Parathyroid adenoma (tissue), 2 donors: ENCODE results near the gene ARMC12.

Source experiments
- H2AFZ ChIP-seq: fragments of 300-600 bp; sonication (generic); one replicate; pipeline ENCODE4 v1.7.0; 2017; ENCODE audit warnings: antibody characterized with exemption, mild to moderate bottlenecking
- H3K27ac ChIP-seq: fragments of 300-600 bp; sonication (generic); one replicate; pipeline ENCODE4 v1.7.0; 2017
- H3K27me3 ChIP-seq: fragments of 300-600 bp; sonication (generic); one replicate; pipeline ENCODE4 v1.7.0; 2017; ENCODE audit warnings: low read length; ENCODE audit not compliant: control insufficient read depth, insufficient read depth
- H3K36me3 ChIP-seq: fragments of 300-600 bp; sonication (generic); one replicate; pipeline ENCODE4 v1.7.0; 2017; ENCODE audit warnings: low read length; ENCODE audit not compliant: control insufficient read depth, insufficient read depth
- H3K4me1 ChIP-seq: fragments of 300-600 bp; sonication (generic); one replicate; pipeline ENCODE4 v1.7.0; 2017; ENCODE audit warnings: control low read depth
- H3K4me2 ChIP-seq: fragments of 300-600 bp; sonication (generic); one replicate; pipeline ENCODE4 v1.7.0; 2017; ENCODE audit warnings: low read length
- H3K4me3 ChIP-seq: fragments of 300-600 bp; sonication (generic); one replicate; pipeline ENCODE4 v1.7.0; 2017; ENCODE audit warnings: low read depth, low read length
- H3K79me2 ChIP-seq: fragments of 300-600 bp; sonication (generic); one replicate; pipeline ENCODE4 v1.7.0; 2017; ENCODE audit warnings: control low read depth
- H3K9ac ChIP-seq: fragments of 300-600 bp; sonication (generic); one replicate; pipeline ENCODE4 v1.7.0; 2017; ENCODE audit warnings: mild to moderate bottlenecking
- H3K9me3 ChIP-seq: fragments of 300-600 bp; sonication (generic); one replicate; pipeline ENCODE4 v1.7.0; 2017; ENCODE audit warnings: low read length; ENCODE audit not compliant: control insufficient read depth
- TF ChIP-seq, protein P1 (sequence below): fragments of 300-600 bp; sonication (generic); IDR thresholded peaks from one replicate; pipeline ENCODE4 v1.7.0; 2017; ENCODE audit warnings: antibody characterized with exemption, mild to moderate bottlenecking
- donor health status: primary hyperparathyroidism.

ARMC12 gene

DNA sequence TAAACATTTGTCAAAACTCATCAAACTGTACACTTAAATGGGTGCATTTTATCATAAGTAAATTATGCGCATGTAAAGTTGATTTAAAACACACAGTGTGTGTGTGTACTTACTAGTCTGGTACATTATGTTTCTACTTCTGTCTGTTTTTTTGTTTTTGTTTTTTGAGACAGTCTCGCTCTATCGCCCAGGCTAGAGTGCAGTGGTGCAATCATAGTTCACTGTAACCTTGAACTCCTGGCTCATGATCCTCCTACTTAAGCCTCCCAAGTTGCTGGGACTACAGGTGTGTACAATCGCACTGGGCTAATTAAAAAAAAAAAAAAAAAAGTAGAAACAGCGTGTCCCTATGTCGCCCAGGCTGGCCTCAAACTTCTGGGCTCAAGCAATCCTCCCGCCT, 25.1 kb upstream of the ARMC12 start:
- no peak overlapping the region for H2AFZ ChIP-seq
- no peaks in the 10 kb centered on the region for H3K27me3 ChIP-seq
- H3K4me2 ChIP-seq = no peak overlapping the region
- H3K4me3 ChIP-seq = no peak overlapping the region
- no peaks in the 10 kb centered on the region for H3K9me3 ChIP-seq
- no peak overlapping the region for H3K27ac ChIP-seq
- no peaks in the 10 kb centered on the region for H3K79me2 ChIP-seq
- H3K4me1 ChIP-seq = no peaks in the 10 kb centered on the region
- no peak overlapping the region for H3K9ac ChIP-seq
- TF ChIP-seq, protein P1, sequence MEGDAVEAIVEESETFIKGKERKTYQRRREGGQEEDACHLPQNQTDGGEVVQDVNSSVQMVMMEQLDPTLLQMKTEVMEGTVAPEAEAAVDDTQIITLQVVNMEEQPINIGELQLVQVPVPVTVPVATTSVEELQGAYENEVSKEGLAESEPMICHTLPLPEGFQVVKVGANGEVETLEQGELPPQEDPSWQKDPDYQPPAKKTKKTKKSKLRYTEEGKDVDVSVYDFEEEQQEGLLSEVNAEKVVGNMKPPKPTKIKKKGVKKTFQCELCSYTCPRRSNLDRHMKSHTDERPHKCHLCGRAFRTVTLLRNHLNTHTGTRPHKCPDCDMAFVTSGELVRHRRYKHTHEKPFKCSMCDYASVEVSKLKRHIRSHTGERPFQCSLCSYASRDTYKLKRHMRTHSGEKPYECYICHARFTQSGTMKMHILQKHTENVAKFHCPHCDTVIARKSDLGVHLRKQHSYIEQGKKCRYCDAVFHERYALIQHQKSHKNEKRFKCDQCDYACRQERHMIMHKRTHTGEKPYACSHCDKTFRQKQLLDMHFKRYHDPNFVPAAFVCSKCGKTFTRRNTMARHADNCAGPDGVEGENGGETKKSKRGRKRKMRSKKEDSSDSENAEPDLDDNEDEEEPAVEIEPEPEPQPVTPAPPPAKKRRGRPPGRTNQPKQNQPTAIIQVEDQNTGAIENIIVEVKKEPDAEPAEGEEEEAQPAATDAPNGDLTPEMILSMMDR = no peak
- H3K36me3 ChIP-seq = no peaks in the 10 kb centered on the region

DNA sequence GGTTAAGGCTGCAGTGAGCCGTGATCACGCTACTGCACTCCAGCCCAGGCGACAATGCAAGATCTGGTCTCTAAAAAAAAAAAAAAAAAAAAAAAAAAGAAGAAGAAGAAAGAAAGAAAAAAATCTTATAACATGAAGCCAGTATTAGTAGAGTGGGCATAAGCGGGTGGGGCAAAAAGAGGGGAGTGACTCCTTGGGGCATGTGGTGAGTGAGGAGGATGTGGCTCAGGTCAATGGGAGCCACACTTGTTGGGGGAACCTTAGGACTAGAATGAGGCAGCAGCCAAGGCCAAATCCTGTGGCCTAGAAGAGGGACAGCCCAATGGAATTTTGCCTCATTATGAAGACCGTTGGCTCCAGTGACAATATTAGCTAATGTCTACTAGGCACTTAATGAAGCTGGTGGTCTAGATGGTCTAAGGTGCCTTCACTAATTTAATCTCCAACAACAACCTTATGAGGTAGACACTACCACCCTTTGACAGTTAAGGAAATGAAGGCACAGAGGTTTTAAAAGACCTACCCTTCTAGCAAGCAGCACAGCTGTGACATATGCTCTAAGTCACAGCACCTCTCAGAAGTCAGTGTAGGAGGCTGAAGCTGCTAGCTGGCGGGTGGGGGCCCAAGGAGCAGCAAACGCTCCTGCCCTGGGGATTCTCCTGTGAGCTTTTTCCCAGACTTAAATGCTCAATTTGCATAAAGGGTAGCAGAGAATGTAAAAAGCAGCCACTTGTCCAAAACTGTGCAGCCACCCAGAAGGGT, 23.6 kb upstream of the ARMC12 start:
- peaks cover under 1% of the 10 kb centered on the region for H3K4me1 ChIP-seq
- no peaks in the 10 kb centered on the region for H3K79me2 ChIP-seq
- no peak overlapping the region for H3K9ac ChIP-seq
- no peak overlapping the region for H3K4me2 ChIP-seq
- H3K9me3 ChIP-seq = no peaks in the 10 kb centered on the region
- H3K27ac ChIP-seq = no peak overlapping the region
- TF ChIP-seq, protein P1 = no peak
- H2AFZ ChIP-seq = no peak overlapping the region
- no peaks in the 10 kb centered on the region for H3K36me3 ChIP-seq
- no peaks in the 10 kb centered on the region for H3K27me3 ChIP-seq
- no peak overlapping the region for H3K4me3 ChIP-seq

DNA sequence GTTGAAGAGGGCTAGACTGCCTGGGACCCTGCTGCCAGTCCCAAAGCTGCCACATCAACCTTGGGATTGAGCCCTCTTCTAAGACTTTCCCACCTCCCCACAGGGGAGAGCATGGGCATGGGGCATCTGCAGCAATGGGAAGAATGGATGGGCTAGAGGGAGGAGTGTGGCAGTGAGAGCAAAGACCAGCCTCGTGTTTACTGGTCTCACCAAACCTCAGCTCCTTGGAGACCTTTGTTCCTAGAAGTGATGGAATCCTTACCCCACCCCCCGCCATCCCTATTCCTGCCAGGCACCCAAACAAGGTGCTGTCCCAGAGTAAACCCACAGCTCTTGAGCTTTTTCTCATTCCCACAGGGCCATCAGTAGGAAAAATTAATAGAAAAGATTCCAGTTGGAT, 20.0 kb upstream of the ARMC12 start:
- H3K9me3 ChIP-seq = no peaks in the 10 kb centered on the region
- H3K4me2 ChIP-seq = no peak overlapping the region
- no peak overlapping the region for H3K4me3 ChIP-seq
- H3K36me3 ChIP-seq = no peaks in the 10 kb centered on the region
- no peaks in the 10 kb centered on the region for H3K27me3 ChIP-seq
- no peaks in the 10 kb centered on the region for H3K79me2 ChIP-seq
- TF ChIP-seq, protein P1 = no peak
- no peak overlapping the region for H2AFZ ChIP-seq
- H3K27ac ChIP-seq = no peak overlapping the region
- H3K9ac ChIP-seq = no peak overlapping the region
- H3K4me1 ChIP-seq = peaks cover 7% of the 10 kb centered on the region

DNA sequence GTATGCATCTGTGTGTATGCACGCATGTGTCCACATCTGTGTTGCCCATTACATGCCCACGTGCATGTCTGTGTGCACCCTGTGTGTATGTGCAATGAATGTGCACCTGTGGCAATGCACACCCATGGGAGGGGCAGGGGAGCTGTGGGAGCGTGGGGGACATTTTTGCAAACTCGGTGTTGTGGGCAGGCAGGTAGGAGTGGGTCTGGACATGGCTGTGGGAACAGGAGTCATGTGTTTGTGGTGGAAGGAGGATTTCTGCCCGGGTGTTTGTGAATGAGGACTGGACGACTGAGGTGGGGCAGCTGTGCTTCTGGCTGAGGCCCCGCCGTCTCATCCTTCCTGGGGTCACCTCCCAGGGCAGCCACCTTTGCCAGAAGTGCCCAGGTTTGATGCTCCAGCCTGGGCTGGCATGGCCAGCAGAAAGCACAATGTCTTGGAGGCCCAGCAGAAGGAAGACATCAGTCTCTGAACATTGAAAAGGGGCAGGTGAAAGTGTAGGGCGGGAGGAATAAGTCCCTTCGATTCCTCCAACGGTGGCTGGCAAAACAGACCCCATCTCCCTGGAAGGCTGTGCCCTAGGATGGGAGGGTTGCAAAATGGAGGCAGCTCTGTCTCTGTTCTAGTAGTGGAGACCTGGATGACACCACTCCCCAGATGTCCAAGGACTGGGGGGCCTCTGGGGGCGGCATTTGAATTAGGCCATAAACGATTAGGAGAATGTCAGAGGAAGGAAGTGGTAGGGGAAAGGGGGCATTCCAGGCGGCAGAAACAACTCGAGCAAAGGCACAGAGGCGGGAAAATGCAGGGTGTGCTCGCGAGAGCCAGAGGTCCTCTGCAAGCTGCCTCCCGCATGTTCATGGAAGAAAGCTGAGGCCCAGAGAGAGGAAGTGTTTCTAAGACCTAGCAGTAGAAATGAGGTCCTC, 19.1 kb upstream of the ARMC12 start:
- H3K27ac ChIP-seq = no peak overlapping the region
- H3K9me3 ChIP-seq = no peaks in the 10 kb centered on the region
- TF ChIP-seq, protein P1 = no peak
- no peak overlapping the region for H3K4me2 ChIP-seq
- H3K4me3 ChIP-seq = no peak overlapping the region
- H3K9ac ChIP-seq = no peak overlapping the region
- no peaks in the 10 kb centered on the region for H3K79me2 ChIP-seq
- H2AFZ ChIP-seq = no peak overlapping the region
- H3K36me3 ChIP-seq = no peaks in the 10 kb centered on the region
- no peaks in the 10 kb centered on the region for H3K27me3 ChIP-seq
- peaks cover 12% of the 10 kb centered on the region for H3K4me1 ChIP-seq
